ENCODE data around the gene HIVEP3. TPM values are rescaled to one million over a fixed set of nuclear protein-coding genes. Genes with fewer than 3 reads are reported as not detected.

HIVEP3 gene
- total RNA-seq, 4 donors from 2014 or later: 5.3 to 17.3 (median 9.1) TPM

DNA sequence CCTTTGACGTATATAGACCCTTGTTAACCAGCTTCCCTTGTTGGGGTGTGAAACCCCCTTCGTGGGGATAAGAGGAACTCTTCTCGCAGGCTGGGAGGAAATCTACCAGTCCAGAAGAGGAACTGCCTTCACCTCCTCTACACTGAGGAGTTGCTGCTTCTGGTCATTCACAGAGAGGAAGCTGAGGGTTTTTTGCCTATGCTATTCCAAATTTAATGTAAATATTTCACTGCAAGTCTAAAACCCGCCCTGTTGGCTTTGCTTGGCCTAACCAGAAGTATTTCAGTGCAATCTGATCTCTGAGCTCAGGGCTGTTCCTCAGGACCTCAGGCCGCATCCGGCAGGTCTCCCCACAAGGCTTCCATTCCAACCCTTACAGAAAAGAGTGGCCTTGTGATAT, 150.1 kb downstream of the HIVEP3 start:
- DNase-seq (ENCODE audit: low spot score in 2 of 2): no peak
- TF ChIP-seq, protein P1, sequence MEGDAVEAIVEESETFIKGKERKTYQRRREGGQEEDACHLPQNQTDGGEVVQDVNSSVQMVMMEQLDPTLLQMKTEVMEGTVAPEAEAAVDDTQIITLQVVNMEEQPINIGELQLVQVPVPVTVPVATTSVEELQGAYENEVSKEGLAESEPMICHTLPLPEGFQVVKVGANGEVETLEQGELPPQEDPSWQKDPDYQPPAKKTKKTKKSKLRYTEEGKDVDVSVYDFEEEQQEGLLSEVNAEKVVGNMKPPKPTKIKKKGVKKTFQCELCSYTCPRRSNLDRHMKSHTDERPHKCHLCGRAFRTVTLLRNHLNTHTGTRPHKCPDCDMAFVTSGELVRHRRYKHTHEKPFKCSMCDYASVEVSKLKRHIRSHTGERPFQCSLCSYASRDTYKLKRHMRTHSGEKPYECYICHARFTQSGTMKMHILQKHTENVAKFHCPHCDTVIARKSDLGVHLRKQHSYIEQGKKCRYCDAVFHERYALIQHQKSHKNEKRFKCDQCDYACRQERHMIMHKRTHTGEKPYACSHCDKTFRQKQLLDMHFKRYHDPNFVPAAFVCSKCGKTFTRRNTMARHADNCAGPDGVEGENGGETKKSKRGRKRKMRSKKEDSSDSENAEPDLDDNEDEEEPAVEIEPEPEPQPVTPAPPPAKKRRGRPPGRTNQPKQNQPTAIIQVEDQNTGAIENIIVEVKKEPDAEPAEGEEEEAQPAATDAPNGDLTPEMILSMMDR (IDR thresholded peaks at IDR 0.05): no peak
- no peak for TF ChIP-seq POLR2A (IDR thresholded peaks at IDR 0.05)
- intact Hi-C loops (cut with DNase I; ENCODE audit: low total_unique reads): no loop called here
- H3K4me3 ChIP-seq (ENCODE audit: low read depth, poor library complexity, severe bottlenecking): no peak overlapping the region
- 54 to 58% methylated on average over 6 of the region's 6 CpGs for WGBS, 2 donors

GRCh38 chr1:41767534-41768525, 150.9 kb downstream of the HIVEP3 start:
- no peak overlapping the region for H3K4me3 ChIP-seq (ENCODE audit: low read depth, poor library complexity, severe bottlenecking)
- 40 to 52% methylated on average over 11 of the region's 11 CpGs for WGBS, 2 donors
- intact Hi-C loops (cut with DNase I; ENCODE audit: low total_unique reads): no loop called here
- DNase-seq (ENCODE audit: low spot score in 2 of 2): no peak
- no peak for TF ChIP-seq POLR2A (IDR thresholded peaks at IDR 0.05)
- TF ChIP-seq, protein P1 (IDR thresholded peaks at IDR 0.05): no peak

- WGBS, 2 donors: 72 to 95% methylated on average over 2 of the region's 2 CpGs
- intact Hi-C loops (cut with DNase I; ENCODE audit: low total_unique reads): no loop called here
- DNase-seq (ENCODE audit: low spot score in 2 of 2): no peak
- H3K4me3 ChIP-seq (ENCODE audit: low read depth, poor library complexity, severe bottlenecking): no peak overlapping the region
- no peak for TF ChIP-seq POLR2A (IDR thresholded peaks at IDR 0.05)
- TF ChIP-seq, protein P1 (IDR thresholded peaks at IDR 0.05): no peak
Observed at GRCh38 chr1:41766546-41766945, 152.2 kb downstream of the HIVEP3 start.

DNA sequence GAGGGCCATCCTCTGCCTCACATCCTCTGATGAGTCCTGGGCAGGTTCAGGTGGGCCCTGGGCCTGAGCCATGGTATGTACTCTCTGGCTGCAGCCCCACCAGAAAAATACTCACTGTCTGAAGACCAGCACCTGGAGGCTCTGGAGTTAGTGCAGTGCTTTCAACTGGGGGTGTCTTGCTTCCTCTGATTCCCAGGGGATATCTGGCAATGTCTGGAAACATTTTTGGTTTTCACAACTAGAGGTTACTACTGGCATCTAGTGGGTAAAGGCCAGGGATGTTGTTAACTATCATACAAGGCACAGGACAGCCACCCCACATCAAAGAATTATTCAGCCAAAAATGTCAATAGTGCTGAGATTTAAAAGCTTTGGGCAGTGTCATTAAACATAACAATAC, 152.7 kb downstream of the HIVEP3 start:
- intact Hi-C loops (cut with DNase I; ENCODE audit: low total_unique reads): no loop called here
- no peak for TF ChIP-seq POLR2A (IDR thresholded peaks at IDR 0.05)
- TF ChIP-seq, protein P1 (IDR thresholded peaks at IDR 0.05): no peak
- no peak overlapping the region for H3K4me3 ChIP-seq (ENCODE audit: low read depth, poor library complexity, severe bottlenecking)
- DNase-seq (ENCODE audit: low spot score in 2 of 2): no peak

DNA sequence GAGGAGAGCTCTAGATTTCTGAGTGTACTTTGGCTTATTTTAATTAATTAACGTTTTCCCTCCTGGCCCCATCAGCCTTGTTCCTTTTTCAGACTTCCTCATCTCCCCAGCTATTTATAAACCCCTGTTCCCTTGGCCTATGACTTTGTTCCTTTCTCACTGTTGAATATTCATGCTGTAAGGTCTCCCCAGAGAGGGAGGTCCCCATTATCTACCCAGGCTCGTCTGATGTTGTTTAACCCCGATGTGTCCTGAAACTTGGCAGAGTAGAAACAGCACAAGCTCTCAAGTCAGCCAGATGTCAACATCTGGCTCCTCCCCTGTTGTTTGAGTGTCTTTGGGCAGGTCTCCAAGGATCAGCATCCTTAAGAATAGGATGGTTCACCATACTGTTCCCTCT, 153.6 kb downstream of the HIVEP3 start:
- no peak for DNase-seq (ENCODE audit: low spot score in 2 of 2)
- TF ChIP-seq POLR2A (IDR thresholded peaks at IDR 0.05): no peak
- TF ChIP-seq, protein P1 (IDR thresholded peaks at IDR 0.05): no peak
- 13 to 15% methylated on average over 3 of the region's 3 CpGs for WGBS, 2 donors
- intact Hi-C loops (cut with DNase I; ENCODE audit: low total_unique reads): no loop called here
- H3K4me3 ChIP-seq (ENCODE audit: low read depth, poor library complexity, severe bottlenecking): no peak overlapping the region

All from lower leg skin (tissue), 4 donors.